IMR-90 (cell line): ENCODE results near the gene GCKR. TPM values are rescaled to one million over a fixed set of nuclear protein-coding genes. Genes with fewer than 3 reads are reported as not detected.

ENCODE experiments used
- ATAC-seq: fragments of 200-7000 bp; cut with Tn5 transposase; 2 replicates; pipeline ENCODE4 v1.9.1; 2020; ENCODE audit warnings: low read depth, mild to moderate bottlenecking, moderate library complexity
- BruUV-seq: library from RNA; stranded (reverse); fragments of 400-500 nt; replicated peaks from 2 replicates; lab custom pipeline; 2021; lab: Mats Ljungman, UMichigan
- CTCF ChIA-PET: fragments of 300-600 bp; formaldehyde crosslinking; extraction: SDS; loops from one replicate; lab custom pipeline; 2021; ENCODE audit warnings: antibody characterized with exemption; lab: Yijun Ruan, JAX
- POLR2A ChIA-PET: fragments of 300-600 bp; sonication (Branson Sonifier 250); formaldehyde crosslinking; loops from one replicate; lab custom pipeline; 2022; ENCODE audit warnings: antibody characterized with exemption; ENCODE audit not compliant: unreplicated experiment; lab: Charles Lee
- DNase-seq: peaks from one replicate; pipeline ENCODE4 v3.0.0; 2013
- H2AFZ ChIP-seq: replicated peaks from 2 replicates; pipeline ENCODE3; 2013; ENCODE audit warnings: low read length, mild to moderate bottlenecking; ENCODE audit not compliant: poor library complexity
- H2AK5ac ChIP-seq: 2 replicates; pipeline ENCODE4 v1.6.1; 2013; ENCODE audit warnings: low read depth, low read length, inconsistent platforms
- H2AK9ac ChIP-seq: replicated peaks from 2 replicates; pipeline ENCODE3; 2013; ENCODE audit warnings: mild to moderate bottlenecking, low read depth, low read length, moderate library complexity; ENCODE audit not compliant: poor library complexity
- H2BK120ac ChIP-seq: 2 replicates; pipeline ENCODE4 v1.6.1; 2013; ENCODE audit warnings: low read depth, low read length, inconsistent platforms
- H2BK15ac ChIP-seq: 3 replicates; pipeline ENCODE4 v1.6.1; 2013; ENCODE audit warnings: low read depth, low read length, inconsistent platforms
- H2BK20ac ChIP-seq: 2 replicates; pipeline ENCODE4 v1.6.1; 2013; ENCODE audit warnings: low read depth, mild to moderate bottlenecking, inconsistent platforms, low read length, moderate library complexity
- H2BK5ac ChIP-seq: 2 replicates; pipeline ENCODE4 v1.6.1; 2013; ENCODE audit warnings: mild to moderate bottlenecking, low read depth, low read length, inconsistent platforms; ENCODE audit not compliant: poor library complexity, severe bottlenecking
- H3K14ac ChIP-seq: replicated peaks from 2 replicates; pipeline ENCODE4 v1.6.1; 2013; ENCODE audit warnings: low read depth, low read length, inconsistent platforms
- H3K18ac ChIP-seq: 2 replicates; pipeline ENCODE4 v1.6.1; 2013; ENCODE audit warnings: low read depth, low read length, control low read depth
- H3K23ac ChIP-seq: 2 replicates; pipeline ENCODE4 v1.6.1; 2013; ENCODE audit warnings: low read depth, low read length, inconsistent platforms
- H3K27ac ChIP-seq: 2 replicates; pipeline ENCODE4 v1.5.1; 2013; ENCODE audit warnings: mild to moderate bottlenecking, control low read depth, low read length; ENCODE audit not compliant: insufficient read depth
- H3K27me3 ChIP-seq: 2 replicates; pipeline ENCODE4 v1.6.1; 2013; ENCODE audit warnings: low read length; ENCODE audit not compliant: control insufficient read depth, insufficient read depth
- H3K36me3 ChIP-seq: 2 replicates; pipeline ENCODE4 v1.6.1; 2013; ENCODE audit warnings: low read length, mixed read lengths; ENCODE audit not compliant: control insufficient read depth, insufficient read depth
- H3K4ac ChIP-seq: 2 replicates; pipeline ENCODE4 v1.6.1; 2013; ENCODE audit warnings: low read depth, low read length, inconsistent platforms
- H3K4me1 ChIP-seq: 2 replicates; pipeline ENCODE4 v1.6.1; 2013; ENCODE audit warnings: low read length, mixed read lengths; ENCODE audit not compliant: control insufficient read depth, insufficient read depth
- H3K4me2 ChIP-seq: 2 replicates; pipeline ENCODE4 v1.6.1; 2013; ENCODE audit warnings: low read depth, mild to moderate bottlenecking, control low read depth, low read length, moderate library complexity
- H3K4me3 ChIP-seq: 2 replicates; pipeline ENCODE4 v1.5.1; 2013; ENCODE audit warnings: low read depth, mild to moderate bottlenecking, control low read depth, low read length, moderate library complexity; ENCODE audit not compliant: insufficient read depth
- H3K56ac ChIP-seq: 2 replicates; pipeline ENCODE4 v1.6.1; 2013; ENCODE audit warnings: low read length, inconsistent platforms; ENCODE audit not compliant: insufficient read depth; ENCODE audit errors: extremely low read depth
- H3K79me1 ChIP-seq, 2 experiments: 2 replicates each; pipeline ENCODE4 v1.6.1; 2013; ENCODE audit warnings: low read length in 2 of 2, inconsistent platforms in 1 of 2, low read depth in 1 of 2
- H3K9ac ChIP-seq: 2 replicates; pipeline ENCODE4 v1.6.1; 2013; ENCODE audit warnings: low read depth, low read length, control low read depth
- H3K9me1 ChIP-seq: 2 replicates; pipeline ENCODE4 v1.6.1; 2013; ENCODE audit warnings: low read length, inconsistent platforms; ENCODE audit not compliant: insufficient read depth
- H3K9me3 ChIP-seq: 2 replicates; pipeline ENCODE4 v1.6.1; 2013; ENCODE audit warnings: low read length; ENCODE audit not compliant: control insufficient read depth, insufficient read depth
- H4K20me1 ChIP-seq: 2 replicates; pipeline ENCODE4 v1.6.1; 2013; ENCODE audit warnings: low read length, inconsistent platforms; ENCODE audit not compliant: insufficient read depth
- H4K5ac ChIP-seq: 2 replicates; pipeline ENCODE4 v1.6.1; 2013; ENCODE audit warnings: mild to moderate bottlenecking, low read depth, low read length, control low read depth
- H4K8ac ChIP-seq, 2 experiments: 2 replicates each; pipeline ENCODE4 v1.6.1; 2013; ENCODE audit warnings: low read depth in 2 of 2, low read length in 2 of 2, control low read depth in 1 of 2, inconsistent platforms in 1 of 2
- H4K91ac ChIP-seq: 2 replicates; pipeline ENCODE4 v1.6.1; 2013; ENCODE audit warnings: low read depth, low read length, inconsistent platforms; ENCODE audit not compliant: insufficient read depth
- BHLHE40 ChIP-seq: fragments of 150-350 bp; IDR thresholded peaks from 2 replicates; pipeline ENCODE4 v1.6.1; 2016; ENCODE audit warnings: mild to moderate bottlenecking, low read depth, low read length
- CEBPB ChIP-seq: IDR thresholded peaks from 2 replicates; pipeline ENCODE4 v1.6.1; 2012; ENCODE audit warnings: low read depth, low read length, improper control_type of control experiment
- CHD1 ChIP-seq: IDR thresholded peaks from 2 replicates; pipeline ENCODE4 v1.6.1; 2012; ENCODE audit warnings: low read depth, low read length, improper control_type of control experiment
- FOS ChIP-seq: fragments of 150-350 bp; IDR thresholded peaks from 2 replicates; pipeline ENCODE4 v1.6.1; 2016; ENCODE audit warnings: low read depth, low read length
- MAFK ChIP-seq: IDR thresholded peaks from 2 replicates; pipeline ENCODE4 v1.6.1; 2012; ENCODE audit warnings: low read depth, low read length, improper control_type of control experiment
- MXI1 ChIP-seq: IDR thresholded peaks from 2 replicates; pipeline ENCODE4 v1.6.1; 2012; ENCODE audit warnings: low read depth, mild to moderate bottlenecking, low read length, moderate library complexity, borderline replicate concordance
- NFE2L2 ChIP-seq: fragments of 150-350 bp; IDR thresholded peaks from 2 replicates; pipeline ENCODE4 v1.6.1; 2016; ENCODE audit warnings: low read depth, mild to moderate bottlenecking, low read length
- POLR2A ChIP-seq: IDR thresholded peaks from 2 replicates; pipeline ENCODE4 v1.6.1; 2012; ENCODE audit warnings: mild to moderate bottlenecking, low read depth, low read length
- RAD21 ChIP-seq: IDR thresholded peaks from 2 replicates; pipeline ENCODE4 v1.6.1; 2012; ENCODE audit warnings: low read length, improper control_type of control experiment
- RCOR1 ChIP-seq: IDR thresholded peaks from 2 replicates; pipeline ENCODE4 v1.6.1; 2012; ENCODE audit warnings: mild to moderate bottlenecking, low read length, improper control_type of control experiment; ENCODE audit not compliant: insufficient replicate concordance
- RFX5 ChIP-seq: IDR thresholded peaks from 2 replicates; pipeline ENCODE4 v1.8.0; 2012; ENCODE audit warnings: low read depth, mild to moderate bottlenecking, low read length, moderate library complexity
- SMC3 ChIP-seq: fragments of 150-350 bp; IDR thresholded peaks from 2 replicates; pipeline ENCODE4 v1.6.1; 2016; ENCODE audit warnings: low read depth, mild to moderate bottlenecking, antibody characterized with exemption, low read length, moderate library complexity
- WGBS, 2 experiments: methylation state at CpG; one replicate each; pipeline versions ENCODE4 v1.1.5 to v1.1.7; 2013; ENCODE audit warnings: missing lambda C conversion rate in 2 of 2; ENCODE audit not compliant: insufficient read length in 1 of 2; ENCODE audit errors: extremely low coverage in 2 of 2; 5-methylcytosine and 5-hydroxymethylcytosine counted together
- dilution Hi-C: fragments of 300-500 bp; cut with HindIII; formaldehyde crosslinking; loops from one replicate; pipeline ENCODE4 v1.14.3; 2018; ENCODE audit warnings: low sequenced_read_pairs; ENCODE audit not compliant: unreplicated experiment
- in situ Hi-C: fragments of 300-500 bp; cut with MboI; formaldehyde crosslinking; loops from 3 replicates; pipeline ENCODE4 v1.14.3; 2019; ENCODE audit warnings: low sequenced_read_pairs, inconsistent platforms, mixed read lengths
- intact Hi-C: fragments of 100-400 bp; cut with micrococcal nuclease; formaldehyde crosslinking; loops from 2 replicates; pipeline ENCODE4 v1.10.0; 2022
- polyA plus RNA-seq, 3 experiments: library from polyadenylated mRNA; depleted of rRNA; stranded (reverse); fragments of >200 nt; gene quantifications; 2 replicates each; pipeline ENCODE4 v1.2.3, GENCODE V29; 2012; ENCODE audit warnings: low replicate concordance in 1 of 3
- total RNA-seq: library from RNA; depleted of rRNA; stranded (reverse); fragments of >200 nt; gene quantifications from 2 replicates; pipeline ENCODE4 v1.2.3, GENCODE V29; 2012
- TF ChIP-seq, protein P1 (sequence below): fragments of 150-350 bp; IDR thresholded peaks from 2 replicates; pipeline ENCODE4 v1.6.1; 2017; ENCODE audit warnings: mild to moderate bottlenecking, antibody characterized with exemption, low read length, low read depth
- TF ChIP-seq, protein P2 (sequence below): conservative IDR thresholded peaks from 2 replicates; pipeline ENCODE4 v1.5.1; 2012; ENCODE audit warnings: mild to moderate bottlenecking, low read depth, low read length, improper control_type of control experiment
- TF ChIP-seq, protein P3 (sequence below): fragments of 150-350 bp; IDR thresholded peaks from 2 replicates; pipeline ENCODE4 v1.6.1; 2016; ENCODE audit warnings: low read depth, mild to moderate bottlenecking, low read length, moderate library complexity, borderline replicate concordance

The GCKR gene
- total and polyA plus RNA-seq, 2 of the 4 experiments (the other 2 are of a cell fraction): under 0.01 to 0.41 TPM

DNA sequence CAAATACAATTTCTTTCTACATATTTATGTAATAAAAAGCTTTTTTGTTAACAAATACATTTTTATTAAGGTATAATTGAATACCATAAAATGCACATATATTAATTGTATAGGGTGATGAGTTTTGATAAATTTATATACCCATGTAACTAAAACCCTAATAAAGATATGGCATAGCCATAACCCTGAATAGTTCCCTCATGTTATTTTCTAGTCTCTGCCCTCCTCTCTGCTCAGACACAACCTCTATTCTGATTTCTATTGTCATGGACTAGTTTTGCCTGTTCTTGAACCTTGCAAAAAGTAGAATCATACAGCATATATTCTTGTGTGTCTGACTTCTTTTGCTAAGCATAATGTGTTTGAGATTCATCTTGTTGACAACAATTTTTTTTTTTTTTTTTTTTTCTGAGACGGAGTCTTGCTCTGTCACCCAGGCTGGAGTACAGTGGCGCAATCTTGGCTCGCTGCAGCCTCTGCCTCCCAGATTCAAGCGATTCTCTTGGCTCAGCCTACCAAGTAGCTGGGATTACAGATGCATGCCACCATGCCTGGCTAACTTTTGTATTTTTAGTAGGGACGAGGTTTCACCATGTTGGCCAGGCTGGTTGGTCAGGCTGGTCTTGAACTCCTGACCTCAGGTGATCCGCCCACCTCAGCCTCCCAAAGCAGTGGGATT is 47.6 kb downstream of the GCKR start:
- H3K27me3 ChIP-seq: no peaks in the 10 kb centered on the region; the same call in 1 of the 2 replicates
- H4K91ac ChIP-seq: no peak overlapping the region
- TF ChIP-seq MAFK (no peak), MXI1 (no peak), BHLHE40 (no peak), FOS (no peak), RFX5 (no peak), SMC3 (no peak), CHD1 (no peak), CEBPB (no peak), POLR2A (no peak), RAD21 (no peak), NFE2L2 (no peak), RCOR1 (no peak)
- TF ChIP-seq, protein P1, sequence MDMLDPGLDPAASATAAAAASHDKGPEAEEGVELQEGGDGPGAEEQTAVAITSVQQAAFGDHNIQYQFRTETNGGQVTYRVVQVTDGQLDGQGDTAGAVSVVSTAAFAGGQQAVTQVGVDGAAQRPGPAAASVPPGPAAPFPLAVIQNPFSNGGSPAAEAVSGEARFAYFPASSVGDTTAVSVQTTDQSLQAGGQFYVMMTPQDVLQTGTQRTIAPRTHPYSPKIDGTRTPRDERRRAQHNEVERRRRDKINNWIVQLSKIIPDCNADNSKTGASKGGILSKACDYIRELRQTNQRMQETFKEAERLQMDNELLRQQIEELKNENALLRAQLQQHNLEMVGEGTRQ: no peak
- TF ChIP-seq, protein P2, sequence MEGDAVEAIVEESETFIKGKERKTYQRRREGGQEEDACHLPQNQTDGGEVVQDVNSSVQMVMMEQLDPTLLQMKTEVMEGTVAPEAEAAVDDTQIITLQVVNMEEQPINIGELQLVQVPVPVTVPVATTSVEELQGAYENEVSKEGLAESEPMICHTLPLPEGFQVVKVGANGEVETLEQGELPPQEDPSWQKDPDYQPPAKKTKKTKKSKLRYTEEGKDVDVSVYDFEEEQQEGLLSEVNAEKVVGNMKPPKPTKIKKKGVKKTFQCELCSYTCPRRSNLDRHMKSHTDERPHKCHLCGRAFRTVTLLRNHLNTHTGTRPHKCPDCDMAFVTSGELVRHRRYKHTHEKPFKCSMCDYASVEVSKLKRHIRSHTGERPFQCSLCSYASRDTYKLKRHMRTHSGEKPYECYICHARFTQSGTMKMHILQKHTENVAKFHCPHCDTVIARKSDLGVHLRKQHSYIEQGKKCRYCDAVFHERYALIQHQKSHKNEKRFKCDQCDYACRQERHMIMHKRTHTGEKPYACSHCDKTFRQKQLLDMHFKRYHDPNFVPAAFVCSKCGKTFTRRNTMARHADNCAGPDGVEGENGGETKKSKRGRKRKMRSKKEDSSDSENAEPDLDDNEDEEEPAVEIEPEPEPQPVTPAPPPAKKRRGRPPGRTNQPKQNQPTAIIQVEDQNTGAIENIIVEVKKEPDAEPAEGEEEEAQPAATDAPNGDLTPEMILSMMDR: no peak
- TF ChIP-seq, protein P3, sequence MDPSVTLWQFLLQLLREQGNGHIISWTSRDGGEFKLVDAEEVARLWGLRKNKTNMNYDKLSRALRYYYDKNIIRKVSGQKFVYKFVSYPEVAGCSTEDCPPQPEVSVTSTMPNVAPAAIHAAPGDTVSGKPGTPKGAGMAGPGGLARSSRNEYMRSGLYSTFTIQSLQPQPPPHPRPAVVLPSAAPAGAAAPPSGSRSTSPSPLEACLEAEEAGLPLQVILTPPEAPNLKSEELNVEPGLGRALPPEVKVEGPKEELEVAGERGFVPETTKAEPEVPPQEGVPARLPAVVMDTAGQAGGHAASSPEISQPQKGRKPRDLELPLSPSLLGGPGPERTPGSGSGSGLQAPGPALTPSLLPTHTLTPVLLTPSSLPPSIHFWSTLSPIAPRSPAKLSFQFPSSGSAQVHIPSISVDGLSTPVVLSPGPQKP: no peak
- no peaks in the 10 kb centered on the region for H3K4me1 ChIP-seq
- H3K79me1 ChIP-seq: no peaks in the 10 kb centered on the region
- H3K4ac ChIP-seq: no peak overlapping the region
- H4K5ac ChIP-seq: no peak overlapping the region
- ATAC-seq (no peak), DNase-seq (no peak)
- dilution Hi-C loops: no loop called here
- H3K9me1 ChIP-seq: no peaks in the 10 kb centered on the region
- in situ Hi-C loops: no loop called here
- no peak overlapping the region for H2BK15ac ChIP-seq
- no peak overlapping the region for H4K8ac ChIP-seq
- H2AK5ac ChIP-seq: no peak overlapping the region
- H3K36me3 ChIP-seq: no peaks in the 10 kb centered on the region; the same call in 1 of the 2 replicates
- no peak overlapping the region for H3K23ac ChIP-seq
- no peak overlapping the region for H3K14ac ChIP-seq
- no peak overlapping the region for H3K4me3 ChIP-seq
- no peaks in the 10 kb centered on the region for H4K20me1 ChIP-seq
- no peak overlapping the region for H2BK5ac ChIP-seq
- BruUV-seq: no TSS peak
- no peak overlapping the region for H2BK120ac ChIP-seq
- H2AK9ac ChIP-seq: no peak overlapping the region
- no peak overlapping the region for H3K9ac ChIP-seq
- intact Hi-C loops: no loop called here
- no peak overlapping the region for H3K27ac ChIP-seq
- 0 out of 2 replicates have a peak, but pooled peaks cover 3% of the 10 kb centered on the region for H3K9me3 ChIP-seq
- no peak overlapping the region for H3K56ac ChIP-seq
- no peak overlapping the region for H3K18ac ChIP-seq
- WGBS, 2 experiments: 73% methylated on average over 3 of the region's 6 CpGs; no CpG with 5 or more reads in 1 of the 2 experiments
- ChIA-PET CTCF (no interaction called here), POLR2A (no interaction called here)
- H2AFZ ChIP-seq: no peak overlapping the region
- no peak overlapping the region for H3K4me2 ChIP-seq
- no peak overlapping the region for H2BK20ac ChIP-seq
